NCI-H187 (cell line): ENCODE data around the gene NLRP9.
A peak's percentile ranks its signal among the peaks of the same experiment; 100 is the strongest.

Experiments used
- DNase-seq, 2 experiments: peaks; one replicate each; lab custom pipeline; 2025; lab: John Stamatoyannopoulos, UW

NLRP9 gene

DNA sequence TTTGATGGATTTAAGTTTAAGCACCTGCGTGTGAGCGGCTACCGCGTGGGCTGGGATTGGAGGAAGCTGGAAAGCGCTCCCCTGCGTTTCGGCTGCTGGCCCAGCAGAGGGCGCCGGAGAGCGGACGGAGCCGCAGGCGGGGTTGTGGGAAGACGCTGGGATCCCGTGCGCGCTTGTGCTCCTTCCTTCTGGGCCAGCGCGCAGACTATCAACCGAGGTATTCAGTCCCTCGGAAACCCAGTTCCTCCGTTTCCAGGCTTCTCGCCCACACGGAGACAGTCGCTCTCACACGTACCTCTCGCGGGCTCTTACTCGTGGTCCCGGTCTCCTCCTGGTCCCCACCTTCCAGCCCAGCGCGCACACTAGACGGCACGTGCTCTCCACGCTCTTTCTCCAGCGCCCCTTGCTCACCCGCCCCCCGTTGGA lies 34.4 kb downstream of the NLRP9 start:
- DNase-seq: no peak

DNA sequence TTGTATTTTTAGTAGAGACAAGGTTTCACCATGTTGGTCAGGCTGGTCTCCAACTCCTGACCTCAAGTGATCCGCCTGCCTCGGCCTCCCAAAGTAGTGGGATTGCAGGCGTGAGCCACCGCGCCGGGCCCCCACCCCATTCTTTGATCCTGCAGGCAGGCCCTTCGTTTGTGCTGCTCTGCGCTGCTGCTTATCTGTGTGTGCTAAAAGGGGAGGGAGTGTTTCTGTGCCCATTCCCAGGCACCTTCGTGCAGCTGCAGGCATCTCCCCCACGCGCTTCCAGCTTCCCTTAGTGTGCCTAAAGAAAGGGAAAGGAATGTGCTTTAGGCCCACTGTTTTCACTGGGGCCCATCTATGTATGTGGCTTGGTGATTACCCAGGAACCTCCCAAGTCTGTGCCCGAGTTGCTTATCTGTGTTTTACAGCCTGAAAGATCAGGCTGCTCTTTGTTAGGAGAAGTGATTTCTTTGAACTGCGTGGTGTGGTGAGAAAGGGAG lies 36.0 kb downstream of the NLRP9 start:
- no peak for DNase-seq

DNA sequence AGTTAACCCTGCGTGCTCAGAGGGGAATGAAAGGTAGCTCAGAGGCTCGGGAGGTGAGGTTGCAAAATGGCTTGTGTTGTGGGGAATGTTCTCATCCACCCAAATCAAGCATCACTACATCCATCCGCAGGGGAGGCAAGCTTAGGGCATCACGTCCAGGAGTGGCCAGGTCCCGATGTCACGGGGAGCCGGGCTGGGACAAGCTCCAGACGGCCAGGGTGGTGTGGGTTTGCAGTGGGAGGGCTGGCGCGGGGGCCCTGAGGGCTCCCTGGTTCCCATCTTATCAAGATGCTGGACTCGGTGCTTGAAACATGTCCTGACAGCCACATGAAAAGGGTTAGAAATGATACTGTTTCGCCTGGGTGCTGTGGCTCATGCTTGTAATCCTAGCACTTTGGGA lies 37.4 kb downstream of the NLRP9 start:
- no peak for DNase-seq

DNA sequence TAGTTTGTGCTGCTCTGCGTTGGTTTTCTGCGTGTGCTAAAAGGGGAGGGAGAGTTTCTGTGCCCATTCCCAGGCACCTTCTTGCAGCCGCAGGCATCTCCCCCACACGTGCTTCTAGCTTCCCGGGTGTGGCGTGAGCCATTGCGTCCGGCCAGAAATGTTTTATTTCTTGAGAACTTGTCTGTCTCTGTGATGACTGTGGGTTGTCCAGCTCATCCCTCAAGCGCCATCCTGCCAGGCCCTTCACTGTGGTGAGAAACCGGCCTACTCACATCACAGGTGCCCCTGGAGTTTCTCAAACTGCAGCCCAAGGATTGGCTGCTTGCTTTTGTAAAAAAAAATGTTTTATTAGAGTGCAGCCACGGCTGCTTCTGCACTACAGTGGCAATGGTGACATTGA lies 39.0 kb downstream of the NLRP9 start:
- DNase-seq: no peak

DNA sequence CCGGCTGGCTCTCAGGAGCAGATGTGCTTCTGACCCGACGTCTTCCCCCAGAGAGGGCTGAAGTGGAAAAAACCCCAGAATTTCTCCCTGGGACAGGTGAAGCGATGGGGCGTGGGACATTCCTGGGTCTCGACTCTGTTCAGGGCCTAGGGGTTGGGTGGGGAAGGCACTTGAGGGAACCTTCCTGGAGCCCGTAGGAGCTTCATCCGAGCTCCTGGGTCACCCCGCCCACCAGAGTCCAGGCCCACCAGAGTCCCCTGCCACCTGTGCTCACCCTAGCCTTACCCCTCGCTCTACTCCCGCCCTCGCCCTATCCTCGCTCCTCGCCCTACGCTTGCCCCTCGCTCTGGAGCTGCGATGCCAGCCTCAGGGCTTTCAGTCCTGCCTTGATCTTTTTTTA lies 39.9 kb downstream of the NLRP9 start:
- DNase-seq: no peak

DNA sequence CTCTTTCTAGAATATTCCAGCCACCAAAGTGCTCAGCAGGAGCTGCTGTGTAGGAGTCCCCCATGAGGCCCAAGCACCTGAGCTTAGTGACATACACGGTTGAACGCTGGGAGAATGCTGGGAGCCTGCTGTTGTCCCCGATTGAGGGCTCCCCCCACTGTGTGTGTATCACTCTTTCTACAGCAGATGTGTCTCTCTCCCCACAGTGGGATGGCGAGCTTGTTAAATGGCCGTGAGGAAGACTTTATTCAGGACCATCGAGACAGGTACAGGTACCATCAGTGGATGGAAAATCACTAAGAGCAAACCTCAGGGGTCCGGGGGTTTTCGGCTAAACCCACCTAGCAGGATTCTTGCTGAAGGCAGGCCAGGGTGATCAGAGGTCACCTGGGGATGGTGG lies 40.5 kb downstream of the NLRP9 start:
- no peak for DNase-seq

DNA sequence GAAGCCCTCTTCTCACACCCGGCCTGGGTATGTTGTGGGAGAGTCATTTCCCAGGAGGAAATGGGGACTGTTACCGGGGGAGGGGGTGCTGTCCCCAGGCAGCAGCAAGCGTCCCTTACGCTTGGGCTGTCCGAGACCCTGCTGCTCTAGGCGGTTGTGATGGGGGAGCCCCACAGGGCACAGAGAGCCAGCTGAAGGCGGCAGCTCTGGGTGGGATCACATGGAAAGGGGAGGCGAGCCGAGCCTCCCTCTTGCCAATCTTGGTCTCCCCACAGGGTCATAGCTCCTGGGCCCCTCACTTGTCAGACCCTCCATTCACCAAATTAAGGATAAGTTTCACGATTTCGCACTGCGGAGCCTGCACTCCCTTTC lies 41.1 kb downstream of the NLRP9 start:
- no peak for DNase-seq

DNA sequence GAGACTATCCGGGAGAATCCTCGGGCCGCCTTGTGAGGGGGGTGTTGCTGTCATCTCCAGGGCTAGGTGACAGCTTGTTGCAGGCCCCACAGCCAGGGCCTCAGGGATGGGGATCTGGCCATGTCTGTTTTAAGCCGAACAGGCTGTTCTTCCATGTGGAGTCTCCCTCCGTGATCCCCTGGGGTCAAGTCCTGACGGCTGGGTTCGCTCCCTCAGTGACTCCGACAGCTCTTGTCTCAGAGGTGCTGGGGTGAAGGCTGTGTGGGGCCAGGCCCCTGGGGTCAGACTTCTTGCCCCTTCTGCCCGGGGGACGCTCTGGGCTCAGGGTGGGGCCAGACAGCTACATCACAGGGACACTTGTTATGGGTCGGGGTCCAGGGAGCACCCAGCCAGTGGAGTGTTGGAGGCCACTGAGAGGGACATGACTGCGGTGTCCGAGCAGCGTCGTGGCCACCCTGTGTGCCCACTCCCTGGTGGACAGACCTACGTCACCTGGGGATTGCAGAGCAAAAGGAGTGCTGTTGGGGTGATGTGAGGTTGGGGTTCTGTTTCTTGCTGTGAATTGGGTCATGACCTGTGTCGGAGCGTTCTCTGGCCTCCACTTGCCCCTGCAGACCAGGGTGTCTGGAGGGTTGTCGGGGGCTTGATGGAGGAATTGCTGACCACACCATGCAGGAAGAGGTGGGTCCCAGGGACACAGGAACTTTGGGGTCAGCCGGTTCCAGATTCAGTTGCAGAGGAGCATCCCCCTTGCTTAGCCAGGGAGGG lies 41.7 kb downstream of the NLRP9 start:
- no peak for DNase-seq

DNA sequence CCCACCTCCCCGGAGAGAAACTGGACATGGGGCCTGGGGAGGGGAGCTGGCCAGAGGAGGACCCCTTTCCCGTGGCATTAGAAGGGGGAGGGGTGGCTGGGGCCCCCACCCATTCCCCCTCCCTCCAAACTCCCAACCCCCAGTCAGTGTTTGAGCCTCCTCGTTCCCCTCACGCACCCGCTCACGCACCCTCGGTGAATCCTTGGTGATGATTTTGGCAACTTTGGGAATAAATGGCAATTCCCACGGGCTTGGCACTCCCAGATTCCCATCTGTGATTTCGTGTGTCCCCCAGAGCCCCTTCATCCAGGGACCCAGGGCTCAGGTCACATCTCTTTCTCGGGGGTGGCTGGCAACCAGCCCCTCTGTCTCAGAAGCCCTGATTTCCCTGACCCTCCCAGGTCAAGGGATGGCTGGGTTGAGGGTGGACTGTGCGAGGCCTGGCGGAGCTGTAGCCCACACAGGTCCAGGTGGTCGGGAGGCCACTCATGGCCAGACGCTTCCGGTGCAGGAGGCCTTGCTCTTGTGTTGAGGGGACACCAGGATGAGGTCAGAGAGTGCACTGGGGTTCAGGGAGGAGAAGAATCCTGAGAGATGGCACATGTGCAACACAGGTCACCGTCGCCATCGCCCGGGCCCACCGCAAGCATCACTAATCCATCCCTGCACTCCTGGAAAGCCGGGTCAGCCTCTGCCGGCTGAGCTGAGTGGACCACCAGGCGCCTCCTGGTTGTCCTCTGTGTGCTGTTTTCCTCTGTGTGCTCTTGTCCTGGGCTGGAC lies 42.5 kb downstream of the NLRP9 start:
- no peak for DNase-seq

DNA sequence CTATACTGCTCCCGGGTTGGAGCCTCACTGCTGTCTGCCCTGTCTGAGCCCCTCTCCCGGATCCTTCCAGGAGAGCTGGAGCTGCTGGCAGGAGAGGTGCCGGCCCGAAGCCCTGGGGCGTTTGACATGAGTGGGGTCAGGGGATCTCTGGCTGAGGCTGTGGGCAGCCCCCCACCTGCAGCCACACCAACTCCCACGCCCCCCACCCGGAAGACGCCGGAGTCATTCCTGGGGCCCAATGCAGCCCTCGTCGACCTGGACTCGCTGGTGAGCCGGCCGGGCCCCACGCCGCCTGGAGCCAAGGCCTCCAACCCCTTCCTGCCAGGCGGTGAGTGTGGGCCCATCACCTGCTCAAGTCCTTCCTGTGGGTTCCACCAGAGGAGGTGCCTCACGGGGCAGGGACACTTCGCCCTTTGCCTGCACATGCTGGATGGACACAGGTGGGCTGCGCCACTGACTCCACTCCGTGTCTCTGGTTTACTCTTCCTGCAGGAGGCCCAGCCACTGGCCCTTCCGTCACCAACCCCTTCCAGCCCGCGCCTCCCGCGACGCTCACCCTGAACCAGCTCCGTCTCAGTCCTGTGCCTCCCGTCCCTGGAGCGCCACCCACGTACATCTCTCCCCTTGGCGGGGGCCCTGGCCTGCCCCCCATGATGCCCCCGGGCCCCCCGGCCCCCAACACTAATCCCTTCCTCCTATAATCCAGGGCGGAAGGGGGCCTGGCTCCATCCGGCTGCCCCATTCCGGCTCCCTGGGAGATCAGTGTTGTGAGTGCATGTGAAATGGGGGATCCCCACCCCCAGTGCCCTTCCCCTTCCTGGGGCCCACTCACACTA lies 43.3 kb downstream of the NLRP9 start:
- DNase-seq: no peak

DNA sequence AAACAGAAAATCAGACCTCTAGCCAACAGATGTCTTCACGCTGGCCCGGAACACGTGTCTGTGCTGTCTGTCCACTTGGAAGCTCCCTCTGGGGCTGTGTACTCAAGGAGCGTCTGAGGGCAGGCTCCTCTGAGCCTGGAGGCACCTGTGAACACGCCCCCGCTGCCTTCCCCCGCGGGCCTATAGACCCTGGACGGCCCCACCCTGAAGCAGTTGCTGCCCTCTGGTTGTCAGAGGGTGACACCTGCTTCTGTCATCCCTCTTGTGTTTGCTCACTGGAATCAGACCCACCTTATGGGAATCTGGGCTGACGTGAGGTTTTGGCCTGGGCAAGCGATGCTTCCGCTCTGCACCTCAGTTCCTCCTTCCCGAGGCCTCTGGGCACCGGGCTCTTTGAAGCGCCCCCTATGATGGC lies 44.0 kb downstream of the NLRP9 start:
- DNase-seq: no peak

DNA sequence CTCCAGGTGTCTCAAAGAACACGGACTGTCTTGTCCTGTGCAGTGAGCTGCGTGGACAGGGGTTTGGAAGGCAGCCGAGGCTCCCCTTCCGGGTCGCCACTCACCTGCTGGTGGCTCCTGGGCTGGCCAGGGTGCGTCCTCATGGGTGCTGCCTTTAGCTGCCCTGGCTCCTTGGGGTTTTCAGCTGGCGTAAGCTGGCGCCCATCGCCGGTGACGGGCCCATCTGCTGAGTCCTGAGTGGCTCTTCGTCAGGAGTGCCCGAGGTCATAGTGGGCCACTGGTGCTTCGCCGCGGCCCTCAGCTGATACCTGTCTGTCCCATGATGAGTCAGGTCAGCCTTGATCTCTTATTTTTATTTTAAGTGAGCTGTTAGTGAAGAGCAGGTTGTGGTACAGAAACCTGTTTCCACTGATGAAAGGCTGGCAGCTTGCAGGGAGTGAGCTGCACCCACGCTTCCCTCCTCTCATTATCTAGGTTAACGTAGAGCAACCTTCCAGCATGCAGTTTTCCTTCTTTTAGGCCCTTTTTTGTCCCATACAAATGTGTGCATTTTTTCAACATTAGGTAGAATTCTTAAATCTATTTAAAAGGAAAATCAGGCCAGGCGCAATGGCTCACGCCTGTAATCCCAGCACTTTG lies 44.7 kb downstream of the NLRP9 start:
- no peak for DNase-seq

DNA sequence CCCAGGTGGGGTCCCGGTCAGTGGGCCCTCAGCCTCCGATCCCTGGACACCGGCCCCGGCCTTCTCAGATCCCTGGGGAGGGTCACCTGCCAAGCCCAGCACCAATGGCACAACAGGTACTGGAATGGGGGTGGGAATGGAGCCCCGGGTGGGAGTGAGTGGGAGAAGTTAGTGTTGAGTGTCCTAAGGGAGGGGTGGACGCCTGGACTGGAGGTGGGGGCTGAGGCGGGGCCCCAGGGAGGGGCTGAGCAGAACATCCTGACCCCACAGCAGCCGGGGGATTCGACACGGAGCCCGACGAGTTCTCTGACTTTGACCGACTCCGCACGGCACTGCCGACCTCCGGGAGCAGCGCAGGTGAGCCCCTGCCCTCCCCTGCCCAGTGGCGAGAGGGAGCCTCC lies 45.5 kb downstream of the NLRP9 start:
- no peak for DNase-seq

DNA sequence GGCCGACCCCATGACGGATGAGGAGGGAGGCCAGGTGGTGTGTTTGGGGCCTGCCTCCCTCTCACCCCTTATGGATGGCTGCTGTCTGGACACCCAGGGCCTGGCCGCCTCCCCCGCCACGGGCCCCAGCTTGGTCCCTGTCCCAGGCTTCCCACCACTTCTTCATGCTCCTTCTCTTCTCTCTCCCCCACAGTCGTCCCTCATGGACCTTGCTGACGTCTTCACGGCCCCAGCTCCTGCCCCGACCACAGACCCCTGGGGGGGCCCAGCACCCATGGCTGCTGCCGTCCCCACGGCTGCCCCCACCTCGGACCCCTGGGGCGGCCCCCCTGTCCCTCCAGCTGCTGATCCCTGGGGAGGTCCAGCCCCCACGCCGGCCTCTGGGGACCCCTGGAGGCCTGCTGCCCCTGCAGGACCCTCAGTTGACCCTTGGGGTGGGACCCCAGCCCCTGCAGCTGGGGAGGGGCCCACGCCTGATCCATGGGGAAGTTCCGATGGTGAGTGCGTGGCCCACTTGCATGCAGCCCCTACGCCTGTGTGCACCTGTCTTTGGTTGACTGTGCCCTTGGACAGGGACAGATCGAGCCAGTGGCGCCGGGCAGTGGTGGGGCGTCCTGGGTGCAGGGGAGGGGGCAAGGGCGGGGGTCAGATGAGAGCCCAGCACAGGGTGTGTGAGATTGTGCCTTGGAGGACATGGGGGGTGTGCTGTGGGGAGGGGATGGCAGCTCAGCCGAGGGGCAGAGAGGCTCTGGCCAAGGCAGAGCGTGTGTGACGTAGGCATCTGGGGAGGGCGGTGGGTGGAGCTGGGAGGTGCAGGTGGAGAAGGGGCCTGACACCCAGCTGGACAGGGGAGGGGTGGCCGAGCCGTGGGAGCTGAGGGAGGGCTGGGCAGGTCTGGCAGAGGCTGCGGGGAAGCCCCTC lies 46.4 kb downstream of the NLRP9 start:
- no peak for DNase-seq

DNA sequence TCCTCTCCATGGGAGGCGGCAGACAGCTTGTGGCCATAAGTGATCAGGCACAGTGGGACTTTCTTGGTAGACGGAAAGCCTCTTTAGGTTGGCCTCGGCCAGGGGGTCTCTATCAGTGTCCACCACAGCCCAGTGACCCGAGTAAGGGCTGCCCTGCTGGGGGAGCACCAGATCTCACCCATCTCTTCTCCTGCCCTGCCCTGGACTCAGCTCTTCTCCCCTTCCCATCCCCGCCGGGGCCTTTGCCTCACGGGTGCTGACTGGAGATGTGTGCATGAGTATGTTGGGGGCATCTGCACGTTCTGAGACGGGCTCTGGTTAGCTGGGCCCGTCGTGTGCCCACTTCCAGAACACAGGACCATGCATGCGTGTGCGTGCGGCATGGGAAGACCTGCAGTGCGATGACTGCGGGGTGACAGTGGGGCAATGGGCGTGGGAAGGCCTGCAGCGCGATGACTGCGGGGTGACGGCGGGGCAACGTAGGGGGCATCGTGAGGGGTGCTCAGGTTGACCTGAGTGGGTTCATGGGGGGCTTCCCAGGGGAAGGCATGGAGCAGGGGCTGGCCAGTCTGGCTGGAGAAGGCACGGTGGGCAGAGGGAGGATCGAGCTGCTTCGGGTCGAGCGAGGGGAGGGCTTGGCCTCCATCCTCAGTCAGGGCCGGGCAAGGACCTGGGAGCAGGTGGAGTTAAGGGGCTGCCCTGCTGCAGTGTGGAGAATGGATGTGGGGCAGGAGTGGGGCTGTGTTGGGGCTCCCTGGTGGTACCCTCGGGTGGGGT lies 47.2 kb downstream of the NLRP9 start:
- no peak for DNase-seq

DNA sequence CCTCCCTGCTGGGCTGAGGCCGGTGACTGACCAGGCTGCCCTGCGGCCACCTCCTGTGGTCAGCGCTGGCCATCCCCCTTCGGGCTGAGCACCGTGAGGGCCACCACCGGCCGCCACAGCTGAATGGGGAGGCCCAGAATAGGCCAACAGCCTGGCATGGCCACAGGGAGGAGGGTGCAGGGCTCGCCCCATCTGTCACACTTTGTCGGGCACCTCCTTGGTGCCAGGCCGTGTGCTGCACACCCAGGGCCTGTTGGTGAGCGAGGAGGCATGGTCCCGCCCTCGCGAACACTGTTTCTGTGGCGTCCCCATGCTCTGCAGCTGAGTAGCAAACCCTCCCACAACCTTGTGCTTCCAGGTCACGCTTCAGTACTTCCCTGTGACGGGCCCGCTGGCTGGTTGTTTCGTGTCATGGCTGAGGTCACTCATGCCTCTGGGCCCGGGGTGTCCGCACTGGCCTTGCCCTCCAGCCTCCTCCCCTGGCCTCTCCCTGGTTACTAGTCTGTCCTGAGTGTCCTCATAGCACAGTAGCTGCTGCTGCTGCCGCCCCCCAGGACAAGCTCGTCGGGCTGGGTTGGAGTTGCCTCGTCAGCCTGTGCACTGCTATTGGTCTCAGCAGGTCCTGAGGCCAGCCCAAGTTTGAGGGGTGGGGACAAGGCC lies 48.0 kb downstream of the NLRP9 start:
- DNase-seq: no peak

DNA sequence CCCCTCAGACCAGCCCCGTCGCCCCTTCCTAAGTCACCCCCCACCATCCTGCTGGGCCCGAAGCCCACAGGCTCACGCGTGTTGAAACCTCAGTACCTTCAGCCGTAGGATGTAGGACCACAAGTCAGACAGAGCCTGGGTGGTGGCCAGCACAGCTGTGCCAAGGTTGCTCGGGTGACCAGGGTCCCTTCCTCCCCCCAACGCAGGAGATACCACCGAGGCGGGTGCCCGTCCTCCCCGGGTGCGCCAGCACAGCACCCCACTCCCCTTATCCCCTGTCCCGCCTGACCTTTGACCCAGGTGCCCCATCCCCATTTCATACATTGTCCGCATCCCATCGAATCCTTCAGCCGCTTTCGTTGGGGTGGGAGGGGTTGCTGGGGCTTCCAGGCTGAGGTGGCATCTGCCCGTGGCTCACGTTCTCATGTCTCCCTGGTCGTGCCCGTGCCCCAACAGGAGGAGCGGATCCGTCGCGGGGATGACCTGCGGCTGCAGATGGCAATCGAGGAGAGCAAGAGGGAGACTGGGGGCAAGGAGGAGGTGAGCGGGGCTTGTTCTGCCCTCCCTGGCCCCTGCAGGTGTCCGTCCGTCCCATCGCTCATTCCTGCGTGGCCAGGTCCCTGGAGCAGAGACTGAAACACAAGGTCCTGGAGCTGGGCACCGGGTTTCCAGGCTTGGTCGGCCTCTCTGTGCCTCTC lies 48.6 kb downstream of the NLRP9 start:
- no peak for DNase-seq

DNA sequence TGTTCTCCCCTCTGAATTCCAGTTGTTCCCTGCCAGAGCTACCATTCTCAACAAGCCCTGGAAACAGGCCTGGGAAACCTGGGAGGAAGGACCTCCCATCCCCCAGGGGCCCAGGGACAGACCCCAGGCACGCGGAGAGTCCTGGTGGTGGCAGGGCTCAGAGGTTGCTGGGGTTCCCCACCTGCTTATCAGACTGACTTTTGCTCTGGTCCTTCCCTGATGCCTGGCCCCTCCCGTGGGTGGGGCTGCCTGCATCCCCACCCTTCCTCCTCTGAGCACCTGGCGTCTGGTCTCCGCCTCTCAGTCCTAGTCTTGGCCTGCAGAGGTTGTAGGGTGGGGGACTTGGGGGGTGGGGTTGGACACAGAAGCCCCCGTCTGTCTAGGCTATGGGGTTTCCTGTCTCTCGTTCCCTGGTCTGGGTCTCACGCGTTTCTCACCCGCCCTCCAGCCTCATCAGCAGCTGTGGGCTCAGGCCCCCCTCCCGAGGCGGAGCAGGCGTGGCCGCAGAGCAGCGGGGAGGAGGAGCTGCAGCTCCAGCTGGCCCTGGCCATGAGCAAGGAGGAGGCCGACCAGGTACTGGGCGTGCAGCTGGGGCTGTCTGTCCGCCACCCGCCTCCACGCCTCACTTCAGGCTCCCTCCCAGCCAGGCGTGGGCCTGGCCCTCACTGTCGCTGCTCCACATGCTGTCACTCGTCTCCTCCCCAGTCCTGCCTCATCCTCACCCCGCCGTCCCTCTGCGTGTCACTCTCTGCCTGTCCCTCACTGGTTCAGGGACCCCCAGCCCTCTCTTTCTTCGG lies 49.6 kb downstream of the NLRP9 start:
- peak in 1 of 2 experiments; percentile 57 for DNase-seq
